GM19468 (cell line): ENCODE results near the gene CMYA5.
"Not testable (repeated sequence)": the region's sequence is repeated elsewhere in the genome, so short reads cannot be mapped to it uniquely, and the experiment has no call there.

ENCODE experiments used
- ATAC-seq: cut with Tn5 transposase; IDR thresholded peaks from one replicate; pipeline ENCODE4 v1.9.1; 2021; ENCODE audit warnings: mild to moderate bottlenecking, moderate library complexity, moderate number of reproducible peaks; ENCODE audit not compliant: unreplicated experiment; ENCODE audit errors: extremely low read depth

The CMYA5 gene

GRCh38 chr5:79689541-79690466 is at the start of gene CMYA5:
CMYA5 (plus strand) TSS chr5:79689836; CDS start chr5:79689908, 72 bp downstream.
- no peak for ATAC-seq

GRCh38 chr5:79640571-79641055 is 49.0 kb upstream of the CMYA5 start:
- ATAC-seq: no peak

- ATAC-seq: no peak
These were observed 48.2 kb upstream of the CMYA5 start for GRCh38 chr5:79641414-79641813.

GRCh38 chr5:79642210-79642609 is 47.4 kb upstream of the CMYA5 start:
- ATAC-seq: no peak

GRCh38 chr5:79653843-79654242 is 35.8 kb upstream of the CMYA5 start:
- ATAC-seq: no peak

- ATAC-seq: no peak
These were observed 26.4 kb upstream of the CMYA5 start for GRCh38 chr5:79663212-79663611.

GRCh38 chr5:79666758-79667157 is 22.9 kb upstream of the CMYA5 start:
- ATAC-seq: no peak

- no peak for ATAC-seq
These were observed 17.2 kb upstream of the CMYA5 start for GRCh38 chr5:79672392-79672791.

- not testable (repeated sequence) for ATAC-seq
These were observed 13.3 kb upstream of the CMYA5 start for GRCh38 chr5:79676354-79676753.

GRCh38 chr5:79682102-79682501 is 7.5 kb upstream of the CMYA5 start:
- ATAC-seq: not testable (repeated sequence)

- no peak for ATAC-seq
These were observed 4.9 kb upstream of the CMYA5 start for GRCh38 chr5:79684782-79685181.

- no peak for ATAC-seq
These were observed 4.0 kb upstream of the CMYA5 start for GRCh38 chr5:79685627-79686026.

- ATAC-seq: no peak
These were observed 2.8 kb upstream of the CMYA5 start for GRCh38 chr5:79686799-79687198.

- ATAC-seq: no peak
These were observed 1.7 kb upstream of the CMYA5 start for GRCh38 chr5:79687889-79688288.

GRCh38 chr5:79691007-79691406 is 1.4 kb downstream of the CMYA5 start:
- no peak for ATAC-seq

- ATAC-seq: no peak
These were observed 3.0 kb downstream of the CMYA5 start for GRCh38 chr5:79692596-79692995.

- ATAC-seq: no peak
These were observed 4.5 kb downstream of the CMYA5 start for GRCh38 chr5:79694183-79694582.

- ATAC-seq: no peak
These were observed 5.0 kb downstream of the CMYA5 start for GRCh38 chr5:79694652-79695051.

- ATAC-seq: no peak
These were observed 5.9 kb downstream of the CMYA5 start for GRCh38 chr5:79695526-79695925.

GRCh38 chr5:79697222-79698170 is 7.9 kb downstream of the CMYA5 start:
- no peak for ATAC-seq
